AG04449 (cell line): Measurements from ENCODE around the gene PAM16.

Source experiments
- CTCF ChIA-PET: fragments of 350-600 bp; formaldehyde crosslinking; extraction: SDS; loops from one replicate; lab custom pipeline; 2021; ENCODE audit warnings: antibody characterized with exemption; lab: Yijun Ruan, JAX
- POLR2A ChIA-PET: fragments of 400-600, 350-600 bp; formaldehyde crosslinking; extraction: SDS; loops from one replicate; lab custom pipeline; 2020; ENCODE audit warnings: antibody characterized with exemption, inconsistent platforms; lab: Yijun Ruan, JAX
- DNase-seq: peaks from one replicate; pipeline ENCODE4 v3.0.0-alpha.2; 2010; ENCODE audit warnings: low read depth, low spot score
- H3K4me3 ChIP-seq: 2 replicates; pipeline ENCODE4 v1.5.1; 2011; ENCODE audit warnings: low read depth, mild to moderate bottlenecking, control low read depth, low read length
- CTCF ChIP-seq: IDR thresholded peaks from one replicate; pipeline ENCODE4 v1.5.1; 2011; ENCODE audit warnings: mild to moderate bottlenecking, moderate library complexity, low read length, control low read depth, inconsistent platforms; ENCODE audit not compliant: insufficient read depth; ENCODE audit errors: missing control alignments

The PAM16 gene

GRCh38 chr16:4381072-4381934 is 30.2 kb upstream of the PAM16 start:
- ChIA-PET CTCF (interaction anchor here (4.6 to 23.7 kb wide), 2 partner anchors 22 kb away, joined by 24 to 389 read pairs; no protein-coding TSS in a partner anchor), POLR2A (interaction anchor here (1.1 to 2.0 kb wide), 2 partner anchors 8 to 11 kb away, joined by 5 to 13 read pairs; no protein-coding TSS in a partner anchor)
- no peak for DNase-seq
- no peak for TF ChIP-seq CTCF
- no peak overlapping the region for H3K4me3 ChIP-seq

GRCh38 chr16:4380119-4381063 is 29.3 kb upstream of the PAM16 start:
- no peak for TF ChIP-seq CTCF
- ChIA-PET CTCF (interaction anchor here (4.6 to 23.7 kb wide), 2 partner anchors 21 to 23 kb away, joined by 24 to 389 read pairs; no protein-coding TSS in a partner anchor), POLR2A (no interaction called here)
- H3K4me3 ChIP-seq, result no peak overlapping the region
- DNase-seq, result no peak

GRCh38 chr16:4378999-4379690 is 28.0 kb upstream of the PAM16 start:
- TF ChIP-seq CTCF, result no peak
- ChIA-PET POLR2A (no interaction called here), CTCF (interaction anchor here (1.3 to 23.7 kb wide), 3 partner anchors 17 to 25 kb away, joined by 6 to 389 read pairs (median 24); no protein-coding TSS in a partner anchor)
- no peak for DNase-seq
- H3K4me3 ChIP-seq, result no peak overlapping the region

GRCh38 chr16:4378161-4378666 is 27.1 kb upstream of the PAM16 start:
- no peak overlapping the region for H3K4me3 ChIP-seq
- no peak for DNase-seq
- ChIA-PET CTCF (interaction anchor here (1.0 to 23.7 kb wide), 4 partner anchors 16 to 27 kb away, joined by 3 to 389 read pairs (median 15); partner anchors contain the start of gene PAM16), POLR2A (interaction anchor here (0.7 to 1.5 kb wide), 2 partner anchors 8 to 17 kb away, joined by 3 to 4 read pairs; no protein-coding TSS in a partner anchor)
- TF ChIP-seq CTCF, result no peak

DNA sequence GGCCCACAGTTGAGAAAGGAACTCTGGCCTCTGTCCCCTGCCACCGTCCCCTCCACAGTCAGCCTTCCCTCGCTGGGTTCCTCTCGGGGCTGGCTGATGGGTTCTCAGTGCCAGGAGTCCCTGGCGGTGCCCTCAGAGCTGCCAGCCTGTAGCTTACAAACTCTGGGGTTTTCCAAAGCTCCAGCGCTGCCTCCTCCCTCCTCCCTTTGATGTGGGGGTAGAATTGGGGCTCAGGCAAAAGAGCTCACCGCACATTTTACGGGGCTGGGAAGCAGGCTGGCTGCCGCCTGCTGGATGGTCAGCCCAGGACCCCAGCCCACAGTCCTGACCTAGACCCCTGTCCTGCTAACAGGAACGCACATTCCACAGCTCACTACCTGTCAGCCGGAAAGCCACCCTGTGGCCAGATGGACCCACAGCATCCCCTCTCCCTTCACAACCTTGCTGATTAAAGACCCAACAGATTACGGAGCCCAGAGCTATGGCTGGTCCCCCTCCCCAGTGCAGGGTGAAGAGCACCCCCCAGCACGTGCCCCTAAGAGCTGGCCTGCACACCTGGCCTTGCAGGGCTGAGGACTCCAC is 26.5 kb upstream of the PAM16 start:
- ChIA-PET POLR2A (interaction anchor here (0.7 to 1.5 kb wide), 2 partner anchors 9 to 18 kb away, joined by 3 to 4 read pairs; no protein-coding TSS in a partner anchor), CTCF (interaction anchor here (0.7 to 23.7 kb wide), 7 partner anchors 9 to 438 kb away, joined by 3 to 389 read pairs (median 3); partner anchors contain the start of gene PAM16)
- peak; percentile 6 for TF ChIP-seq CTCF
- DNase-seq, result no peak
- H3K4me3 ChIP-seq, result no peak overlapping the region; the same call in 1 of the 2 replicates
